ENCODE measurements around the gene VAC14.

DNA sequence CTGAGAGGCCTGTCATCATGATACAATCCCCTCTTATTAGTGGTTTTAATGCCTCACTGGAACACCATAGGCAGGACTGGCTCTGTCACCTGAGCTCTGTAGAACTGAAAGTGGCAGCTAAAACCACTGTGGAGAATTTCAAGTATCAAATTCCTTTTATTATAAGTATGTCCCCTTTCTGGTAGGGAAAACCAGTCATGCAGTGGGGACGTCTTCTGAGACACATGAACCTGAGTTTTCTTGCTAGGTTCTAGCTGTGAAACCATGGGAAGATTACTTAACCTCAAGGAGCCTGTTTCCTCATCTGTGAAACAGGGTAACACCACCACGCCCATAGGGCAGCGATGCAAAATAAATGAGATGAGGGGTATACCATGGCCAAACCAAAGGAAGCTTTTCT, 4.7 kb downstream of the VAC14 start:
- TF ChIP-seq EZH2phosphoT487 (IDR thresholded peaks at IDR 0.05; ENCODE audit: insufficient read depth, low read depth) (no peak), EZH2 (IDR thresholded peaks at IDR 0.05; ENCODE audit: insufficient read depth, poor library complexity, severe bottlenecking) (no peak)

All from GM23248 (cell line).